HG02884 (cell line): ENCODE measurements around the gene SMCHD1.
"Not testable (repeated sequence)": the region's sequence is repeated elsewhere in the genome, so short reads cannot be mapped to it uniquely, and the experiment has no call there.

ENCODE experiments used
- ATAC-seq: cut with Tn5 transposase; IDR thresholded peaks from one replicate; pipeline ENCODE4 v1.9.1; 2021; ENCODE audit warnings: mild to moderate bottlenecking, moderate library complexity; ENCODE audit not compliant: unreplicated experiment

Gene SMCHD1

DNA sequence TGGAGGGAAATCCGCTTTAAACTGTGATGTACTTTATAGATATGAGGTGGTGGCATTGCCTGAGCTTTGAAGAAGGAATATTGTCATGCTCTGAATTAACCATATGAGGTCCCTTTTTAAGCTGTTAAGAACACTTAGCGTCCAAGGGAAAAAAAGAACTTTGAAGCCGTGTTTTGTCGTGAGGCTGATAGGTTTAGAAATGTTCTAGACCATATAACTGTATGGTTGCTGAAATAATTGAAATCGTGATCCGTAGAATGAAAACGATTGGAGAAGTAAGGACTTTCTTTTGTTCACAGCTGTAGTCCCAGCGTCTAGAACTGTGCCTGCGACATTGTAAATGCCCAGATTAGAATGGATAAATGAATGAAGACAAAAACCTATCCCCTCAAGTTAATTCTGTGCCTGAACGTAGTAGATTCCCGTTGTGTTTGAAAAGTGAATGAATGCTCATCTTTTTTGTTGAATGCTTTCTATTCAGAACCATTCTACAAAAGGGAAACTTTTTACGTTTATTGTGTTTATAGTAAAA, 1.5 kb downstream of the SMCHD1 start:
- ATAC-seq, result no peak

DNA sequence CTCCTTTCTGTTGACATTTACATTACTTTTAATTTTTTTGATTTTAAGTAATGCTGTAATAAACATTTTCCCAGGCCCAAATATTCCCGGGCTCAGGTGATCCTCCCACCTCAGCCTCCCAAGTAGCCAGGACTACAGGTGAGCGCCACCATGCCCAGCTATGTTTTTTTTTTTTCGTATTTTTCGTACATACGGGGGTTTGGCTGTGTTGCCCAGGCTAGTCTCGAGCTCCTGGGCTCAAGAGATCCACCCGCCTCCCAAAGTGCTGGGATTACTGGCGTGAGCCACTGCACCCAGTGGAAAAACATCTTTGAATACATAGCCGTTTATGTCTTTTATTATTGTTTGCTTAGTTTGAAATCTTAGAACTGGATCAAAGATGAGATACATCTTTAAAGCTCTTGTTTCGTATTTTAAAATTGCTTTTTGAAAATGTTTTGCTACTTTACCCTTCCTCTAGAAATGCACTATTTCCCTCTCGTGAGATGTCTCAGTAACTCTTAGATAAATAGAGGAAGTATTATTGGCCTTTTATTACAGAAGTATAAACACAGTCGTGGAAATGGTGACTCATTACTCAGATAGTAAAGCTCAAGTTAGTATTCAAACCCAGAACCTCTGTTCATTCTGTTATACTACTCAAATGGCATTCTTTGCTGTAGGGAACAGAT, 2.4 kb downstream of the SMCHD1 start:
- no peak for ATAC-seq

DNA sequence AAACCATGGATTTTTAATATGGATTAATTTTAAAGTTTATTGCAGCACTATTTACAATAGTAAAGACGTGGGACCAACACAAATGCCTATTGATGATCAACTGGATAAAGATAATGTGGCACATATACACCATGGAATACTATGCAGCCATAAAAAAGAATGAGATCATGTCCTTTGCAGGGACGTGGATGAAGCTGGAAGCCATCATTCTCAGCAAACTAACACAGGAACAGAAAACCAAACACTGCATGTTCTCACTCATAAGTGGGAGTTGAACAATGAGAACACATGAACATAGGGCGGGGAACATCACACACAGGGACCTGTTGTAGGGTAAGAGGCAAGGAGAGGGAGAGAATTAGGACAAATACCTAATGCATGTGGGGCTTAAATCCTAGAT, 5.3 kb downstream of the SMCHD1 start:
- not testable (repeated sequence) for ATAC-seq

DNA sequence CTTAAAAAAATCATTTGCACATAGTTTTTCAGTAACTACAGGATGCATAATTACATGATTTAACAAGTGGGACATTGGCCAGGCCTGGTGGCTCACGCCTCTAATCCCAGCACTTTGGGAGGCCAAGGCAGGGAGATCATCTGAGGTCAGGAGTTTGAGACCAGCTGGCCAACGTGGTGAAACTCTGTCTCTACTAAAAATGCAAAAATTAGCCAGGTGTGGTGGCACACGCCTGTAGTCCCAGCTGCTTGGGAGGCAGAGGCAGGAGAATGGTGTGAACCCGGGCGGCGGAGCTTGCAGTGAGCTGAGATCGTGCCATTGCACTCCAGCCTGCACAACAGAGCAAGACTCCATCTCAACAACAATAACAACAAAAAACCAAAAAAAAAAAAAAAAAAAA, 6.8 kb downstream of the SMCHD1 start:
- not testable (repeated sequence) for ATAC-seq

DNA sequence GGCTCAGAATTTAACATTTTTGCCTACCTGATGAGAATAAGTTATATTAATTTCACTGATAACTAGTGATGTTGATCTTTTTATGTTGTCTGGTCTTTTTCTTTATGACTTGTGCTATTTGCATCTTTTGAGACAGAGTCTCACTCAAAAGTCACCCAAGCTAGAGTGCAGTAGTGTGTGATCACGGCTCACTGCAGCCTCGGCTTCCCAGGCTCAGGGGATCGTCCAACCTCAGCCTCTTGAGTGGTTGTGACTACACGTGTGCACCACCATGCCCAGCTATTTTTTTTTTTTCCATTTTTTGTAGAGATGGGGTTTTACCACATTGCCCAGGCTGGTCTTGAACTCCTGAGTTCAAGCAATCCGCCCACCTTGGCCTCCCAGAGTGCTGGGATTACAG, 7.5 kb downstream of the SMCHD1 start:
- ATAC-seq, result no peak

DNA sequence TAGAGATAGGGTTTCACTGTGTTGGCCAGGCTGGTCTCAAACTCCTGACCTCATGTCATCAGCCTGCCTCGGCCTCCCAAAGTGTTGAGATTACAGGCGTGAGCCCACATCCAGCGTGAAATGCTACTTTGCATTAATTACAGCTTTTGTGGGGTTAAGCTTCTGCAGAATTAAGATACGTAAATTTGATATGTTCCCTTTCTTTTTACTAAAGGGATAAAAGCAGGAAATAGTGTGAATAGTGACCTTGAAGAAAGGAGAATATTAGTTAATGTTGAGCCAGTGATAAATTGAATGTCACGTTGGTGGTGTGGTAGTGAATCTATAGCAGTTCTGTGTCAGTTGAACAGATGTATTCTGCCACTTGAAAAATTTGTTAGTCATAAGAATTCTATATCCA, 16.9 kb downstream of the SMCHD1 start:
- ATAC-seq, result no peak

DNA sequence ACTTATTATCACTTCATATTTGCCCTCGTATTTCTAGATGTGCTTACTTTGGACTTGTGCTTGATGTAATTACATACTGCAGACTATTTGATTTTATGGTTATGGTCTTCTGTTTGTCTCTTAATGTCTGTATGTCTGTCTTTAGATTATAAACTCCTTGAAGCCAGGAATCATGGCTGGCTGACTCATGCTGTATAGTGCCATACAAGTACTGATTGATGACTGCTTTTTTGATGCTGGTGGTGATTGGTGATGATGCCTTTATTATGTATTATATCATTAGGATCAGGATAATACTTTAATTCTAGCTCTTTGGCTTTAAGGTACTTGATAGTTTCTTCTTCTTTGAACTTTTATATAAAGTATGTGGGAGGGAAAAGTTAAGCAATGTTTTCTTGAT, 17.3 kb downstream of the SMCHD1 start:
- no peak for ATAC-seq

DNA sequence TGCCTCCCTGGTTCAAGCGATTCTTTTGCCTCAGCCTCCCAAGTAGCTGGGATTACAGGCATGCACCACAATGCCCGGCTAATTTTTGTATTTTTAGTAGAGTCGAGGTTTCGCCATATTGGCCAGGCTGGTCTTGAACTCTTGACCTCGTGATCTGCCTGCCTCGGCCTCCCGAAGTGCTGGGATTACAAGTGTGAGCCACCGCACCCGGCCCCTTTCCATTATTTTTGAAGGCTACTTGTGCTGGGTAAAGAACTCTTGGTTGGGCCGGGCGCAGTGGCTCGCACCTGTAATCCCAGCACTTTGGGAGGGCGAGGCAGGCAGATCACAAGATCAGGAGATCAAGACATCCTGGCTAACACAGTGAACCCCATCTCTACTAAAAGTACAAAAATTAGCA, 23.4 kb downstream of the SMCHD1 start:
- not testable (repeated sequence) for ATAC-seq

DNA sequence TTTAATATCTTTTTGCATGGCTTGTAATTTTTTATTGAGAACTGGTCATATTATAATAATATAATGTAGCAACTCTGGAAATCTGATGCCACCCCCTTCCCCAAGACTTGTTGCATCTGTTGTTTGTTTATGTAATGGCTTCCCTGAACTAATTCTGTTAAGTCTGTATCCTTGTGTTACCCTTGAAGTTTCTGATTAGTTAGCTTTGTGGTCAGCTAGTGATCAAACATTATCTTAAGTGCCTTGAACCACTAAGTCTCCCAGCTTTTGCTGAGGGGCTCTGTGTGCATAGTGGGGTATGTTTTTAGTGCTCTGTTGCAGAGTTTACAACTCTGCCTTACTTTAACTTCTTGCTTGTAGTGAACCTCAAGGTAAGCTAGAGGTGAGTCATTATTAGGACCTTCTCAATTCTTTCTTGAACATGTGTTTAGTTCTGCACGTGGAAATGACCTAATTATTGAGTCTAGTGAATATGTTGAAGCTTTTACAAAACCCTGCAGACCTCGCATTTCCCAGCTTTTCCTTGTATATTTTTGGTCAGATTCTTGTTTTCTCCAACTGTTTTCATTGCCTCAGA, 24.8 kb downstream of the SMCHD1 start:
- ATAC-seq, result no peak

DNA sequence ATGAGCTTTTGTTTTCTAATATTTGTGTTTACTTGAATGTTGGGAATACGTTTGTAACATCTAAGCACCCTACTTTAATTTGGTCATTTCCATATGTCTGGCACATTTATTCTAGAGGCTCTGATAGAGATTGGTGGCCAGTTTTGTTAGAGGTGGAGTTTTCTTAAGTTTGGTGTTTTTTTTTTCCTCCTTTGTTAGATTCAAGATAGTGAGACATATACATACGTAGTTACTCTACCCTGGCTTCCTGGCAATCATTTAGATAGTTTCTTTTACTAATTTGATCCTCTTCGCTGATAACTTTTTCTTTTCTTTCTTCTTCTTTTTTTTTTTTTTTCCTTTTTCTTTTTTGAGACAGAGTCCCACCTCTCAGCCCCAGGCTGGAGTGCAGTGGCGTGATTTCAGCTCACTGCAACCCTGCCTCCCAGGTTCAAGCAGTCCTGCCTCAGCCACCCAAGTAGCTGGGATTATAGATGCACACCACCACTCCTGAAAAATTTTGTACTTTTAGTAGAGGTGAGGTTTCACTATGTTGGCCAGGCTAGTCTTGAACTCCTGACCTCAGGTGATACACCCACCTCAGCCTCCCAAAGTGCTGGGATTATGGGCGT, 26.6 kb downstream of the SMCHD1 start:
- ATAC-seq, result no peak

DNA sequence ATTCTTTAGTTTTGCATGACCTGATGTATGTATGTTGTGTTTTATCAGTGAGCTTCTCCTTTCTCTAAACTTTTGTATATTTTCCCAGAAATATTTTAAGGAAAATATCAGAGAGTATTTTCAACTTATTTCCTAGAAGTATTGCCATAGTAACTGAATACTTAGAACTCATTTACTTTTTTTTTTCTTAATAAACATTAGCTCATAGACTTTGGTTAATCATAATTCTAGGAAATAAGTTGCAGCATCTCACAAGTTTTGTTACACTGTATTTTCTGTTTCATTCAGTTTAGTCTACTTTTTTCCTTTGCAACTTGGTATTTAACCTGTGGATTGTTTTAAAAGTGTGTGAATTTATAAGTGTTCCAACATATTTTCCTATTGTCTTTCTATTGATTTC, 27.5 kb downstream of the SMCHD1 start:
- ATAC-seq, result no peak

DNA sequence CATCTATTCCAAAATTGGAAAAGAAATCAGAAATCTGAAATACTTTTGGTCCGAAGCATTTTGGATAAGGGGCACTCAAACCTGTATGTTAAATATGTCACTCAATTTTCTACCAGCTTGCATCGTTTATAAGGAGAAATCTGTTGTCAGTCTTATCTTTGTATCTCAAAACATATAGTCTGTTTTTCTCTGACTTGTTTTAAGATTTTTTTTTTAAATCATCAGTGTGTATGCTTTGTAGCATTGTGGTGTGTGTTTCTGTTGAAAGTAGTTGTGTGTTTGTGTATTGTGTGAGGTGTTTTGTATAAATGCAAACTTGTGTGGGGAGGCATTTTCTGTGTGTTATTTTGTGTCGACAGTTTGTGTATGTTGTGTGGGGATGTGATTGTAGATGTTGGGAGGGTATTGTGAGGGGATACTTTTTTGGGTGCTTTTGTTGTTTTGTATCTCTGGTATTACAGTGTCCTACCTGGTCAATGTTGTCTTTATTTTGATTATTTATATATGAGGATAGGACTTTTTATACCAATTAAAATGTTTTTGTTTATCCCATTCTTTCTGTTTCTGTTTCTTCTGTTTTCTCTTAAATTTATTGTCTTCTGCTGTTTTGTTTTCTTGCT, 30.9 kb downstream of the SMCHD1 start:
- ATAC-seq, result no peak

DNA sequence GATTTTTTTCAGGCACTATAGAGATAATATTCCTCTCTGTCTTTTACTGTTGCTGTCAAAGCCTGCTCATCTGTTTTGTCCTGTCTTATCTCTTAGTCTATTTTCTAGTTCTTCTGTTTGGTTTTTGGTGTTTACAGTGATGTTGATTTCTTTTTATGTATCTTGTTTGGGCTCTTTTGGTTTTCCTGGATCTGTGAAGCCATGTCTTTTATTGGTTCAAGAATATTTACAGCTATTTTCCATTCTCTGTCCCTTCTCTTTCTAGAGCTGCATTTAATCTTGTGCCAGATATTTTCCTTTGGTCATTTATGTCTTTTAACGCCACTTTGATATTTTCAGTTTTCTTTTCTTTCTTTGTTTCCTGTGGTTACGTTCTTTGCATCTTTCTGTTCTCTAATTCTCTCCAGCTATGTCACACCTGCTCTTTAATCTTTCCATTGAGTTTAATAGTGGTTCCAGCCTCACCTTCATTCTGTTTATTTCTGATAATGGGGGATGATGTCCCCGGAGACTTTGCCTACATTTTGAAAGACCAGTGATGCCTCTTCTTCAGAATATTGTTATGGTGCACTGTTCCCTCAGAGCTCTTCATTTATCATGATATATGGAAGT, 32.0 kb downstream of the SMCHD1 start:
- no peak for ATAC-seq

DNA sequence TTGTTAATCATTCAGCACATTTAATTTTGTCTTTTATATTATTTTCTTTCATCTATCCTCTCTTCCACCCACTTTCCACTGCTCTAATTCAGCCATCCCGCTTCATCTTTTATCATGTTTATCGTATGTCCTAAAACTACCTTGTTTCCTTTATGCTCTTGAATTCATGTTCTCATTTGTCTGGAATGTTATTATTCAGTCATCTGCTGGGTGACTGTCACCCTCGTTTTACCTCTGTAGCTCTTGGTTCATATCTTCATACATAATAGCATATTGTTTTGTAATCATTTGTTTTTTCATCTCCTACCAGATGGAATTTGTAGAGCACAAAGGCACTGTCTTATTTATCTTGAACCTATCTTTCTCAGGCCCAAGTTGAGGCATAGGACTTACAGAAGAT, 37.0 kb downstream of the SMCHD1 start:
- no peak for ATAC-seq

DNA sequence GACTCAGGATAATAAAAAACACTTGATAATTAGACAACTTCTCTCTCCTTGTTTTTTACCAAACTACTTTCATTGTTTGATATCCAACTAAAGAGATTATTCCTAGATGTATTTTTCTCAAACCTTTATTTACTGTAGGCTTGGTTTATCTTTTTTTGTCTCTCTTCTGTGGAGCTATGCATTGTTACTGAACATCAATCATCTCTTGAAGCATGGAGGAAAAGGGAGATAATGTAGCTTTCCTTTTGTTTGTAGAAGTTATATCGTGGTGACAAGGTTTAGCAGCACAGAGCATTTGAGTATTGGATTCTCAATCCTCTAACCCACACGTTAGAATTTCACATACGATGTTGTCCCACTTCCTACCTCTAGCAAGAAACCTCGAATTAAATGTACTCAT, 41.7 kb downstream of the SMCHD1 start:
- ATAC-seq, result no peak

DNA sequence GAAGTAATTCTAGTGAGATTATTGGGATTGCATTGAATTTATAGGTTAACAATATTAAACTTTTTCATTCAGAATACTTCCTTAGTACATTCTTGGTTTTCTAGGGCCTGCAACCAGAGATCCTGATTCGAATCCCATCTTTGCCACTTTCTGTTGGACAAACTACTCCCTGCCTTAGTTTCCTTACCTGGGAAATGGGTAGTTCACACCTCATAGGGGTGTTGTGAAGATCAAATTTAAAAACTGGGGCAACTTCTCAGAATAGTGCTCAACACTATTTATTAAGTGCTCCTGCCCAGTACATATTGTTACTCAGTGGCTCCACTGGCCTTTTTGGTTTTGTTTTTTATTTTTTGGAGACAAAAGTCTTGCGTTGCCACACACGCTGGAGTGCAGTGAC, 43.5 kb downstream of the SMCHD1 start:
- ATAC-seq, result no peak

DNA sequence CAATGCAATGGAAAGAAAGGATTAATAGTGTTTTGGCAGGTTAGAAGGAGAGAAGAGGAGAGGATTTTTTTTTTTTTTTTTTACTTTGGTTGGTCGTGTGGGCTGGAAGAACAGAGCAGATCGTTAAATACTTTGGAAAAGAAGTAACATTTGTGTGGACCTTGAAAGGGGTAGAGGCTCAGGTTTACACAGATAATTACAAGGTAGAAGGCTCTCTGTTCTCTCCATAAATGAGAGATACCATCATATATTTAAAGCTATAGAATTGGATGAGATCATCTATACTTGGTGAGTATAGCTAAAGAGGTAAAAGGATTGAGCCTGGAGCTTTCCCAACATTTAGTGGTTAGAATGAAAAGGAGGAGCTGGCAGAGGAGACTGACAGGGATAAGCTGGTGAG, 49.0 kb downstream of the SMCHD1 start:
- no peak for ATAC-seq

DNA sequence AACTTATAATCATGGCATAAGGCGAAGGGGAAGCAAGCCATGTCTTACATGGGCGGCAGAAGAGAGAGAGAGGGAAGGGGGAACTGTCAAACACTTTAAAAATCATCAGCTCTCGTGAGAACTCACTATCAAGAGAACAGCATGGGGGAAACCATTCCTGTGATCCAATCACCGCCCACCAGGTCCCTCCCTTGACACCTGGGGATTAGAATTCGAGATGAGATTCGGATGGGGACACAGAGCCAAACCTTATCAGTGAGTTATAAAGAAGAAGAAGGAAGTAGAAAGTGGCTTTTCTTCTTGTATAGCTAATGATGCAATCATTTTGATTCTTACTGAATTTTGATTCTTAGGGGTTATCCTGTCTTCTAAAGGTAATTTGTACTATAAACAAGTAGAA, 51.4 kb downstream of the SMCHD1 start:
- no peak for ATAC-seq

DNA sequence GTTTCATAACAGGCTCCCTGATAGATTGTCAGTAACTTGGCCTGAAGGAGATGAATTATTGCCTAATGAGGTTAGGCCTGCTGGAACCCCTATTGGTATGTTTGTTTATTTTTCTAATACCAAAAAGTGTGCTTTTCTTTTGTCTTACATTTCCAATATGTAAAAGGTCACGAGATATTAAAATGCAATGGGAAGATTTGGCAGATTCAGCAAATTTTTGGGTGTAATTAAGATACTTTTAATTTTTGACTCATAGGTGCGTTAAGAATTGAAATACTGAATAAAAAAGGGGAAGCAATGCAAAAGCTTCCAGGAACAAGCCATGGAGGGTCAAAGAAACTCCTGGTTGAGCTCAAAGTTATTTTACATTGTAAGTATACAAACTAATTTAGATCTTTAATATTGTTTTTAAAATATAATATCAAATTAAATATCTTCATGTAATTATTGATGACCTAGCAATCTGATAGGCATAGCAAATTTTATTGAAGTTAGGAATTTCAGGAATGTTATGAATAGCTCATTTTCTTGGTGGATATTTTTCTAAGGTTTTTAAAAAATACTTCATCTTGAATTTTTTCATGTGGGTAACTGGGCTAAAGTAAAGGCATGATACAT, 52.1 kb downstream of the SMCHD1 start:
- ATAC-seq, result no peak

DNA sequence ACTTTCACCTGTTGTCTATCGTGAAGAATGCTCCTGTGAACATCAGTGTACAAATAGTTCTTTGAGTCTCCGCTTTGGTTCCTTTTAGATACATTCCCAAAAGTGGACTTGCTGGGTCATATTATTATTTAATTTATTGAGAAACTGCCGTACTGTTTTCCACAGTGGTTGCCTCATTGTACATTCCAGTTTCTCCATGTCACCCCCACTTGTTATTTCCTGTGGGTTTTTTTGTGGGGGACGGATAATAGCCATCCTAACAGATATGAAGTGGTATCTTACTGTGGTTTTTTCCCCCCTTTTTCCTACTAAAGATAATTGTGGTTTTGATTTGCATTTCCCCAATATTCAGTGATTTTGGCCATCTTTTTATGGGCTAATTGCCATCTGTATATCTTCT, 53.8 kb downstream of the SMCHD1 start:
- ATAC-seq, result no peak

DNA sequence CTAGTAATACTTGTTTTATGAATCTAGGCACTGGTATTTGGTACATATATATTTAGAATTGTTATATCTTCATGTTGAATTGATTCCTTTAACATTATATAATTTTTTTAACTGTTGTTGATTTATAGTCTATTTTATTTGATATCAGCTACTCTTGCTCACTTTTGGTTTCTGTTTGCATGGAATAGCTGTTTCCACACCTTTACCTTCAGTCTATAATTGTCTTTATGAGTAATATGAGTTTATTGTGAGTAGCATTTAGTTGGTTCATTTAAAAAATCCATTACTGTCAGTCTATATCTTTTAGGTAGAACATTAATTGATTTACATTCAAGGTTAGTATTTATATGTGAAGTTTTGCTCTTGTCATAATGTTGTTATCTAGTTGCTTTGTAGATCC, 58.6 kb downstream of the SMCHD1 start:
- ATAC-seq, result no peak
